GM21737 (cell line): ENCODE data around the gene TMEM170A.
A peak's percentile ranks its signal among the peaks of the same experiment; 100 is the strongest.
"Not testable (repeated sequence)": the region's sequence is repeated elsewhere in the genome, so short reads cannot be mapped to it uniquely, and the experiment has no call there.

ENCODE experiments used
- ATAC-seq: cut with Tn5 transposase; IDR thresholded peaks from one replicate; pipeline ENCODE4 v1.9.1; 2021; ENCODE audit warnings: mild to moderate bottlenecking, moderate library complexity; ENCODE audit not compliant: unreplicated experiment

TMEM170A gene, protein sequence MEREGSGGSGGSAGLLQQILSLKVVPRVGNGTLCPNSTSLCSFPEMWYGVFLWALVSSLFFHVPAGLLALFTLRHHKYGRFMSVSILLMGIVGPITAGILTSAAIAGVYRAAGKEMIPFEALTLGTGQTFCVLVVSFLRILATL

DNA sequence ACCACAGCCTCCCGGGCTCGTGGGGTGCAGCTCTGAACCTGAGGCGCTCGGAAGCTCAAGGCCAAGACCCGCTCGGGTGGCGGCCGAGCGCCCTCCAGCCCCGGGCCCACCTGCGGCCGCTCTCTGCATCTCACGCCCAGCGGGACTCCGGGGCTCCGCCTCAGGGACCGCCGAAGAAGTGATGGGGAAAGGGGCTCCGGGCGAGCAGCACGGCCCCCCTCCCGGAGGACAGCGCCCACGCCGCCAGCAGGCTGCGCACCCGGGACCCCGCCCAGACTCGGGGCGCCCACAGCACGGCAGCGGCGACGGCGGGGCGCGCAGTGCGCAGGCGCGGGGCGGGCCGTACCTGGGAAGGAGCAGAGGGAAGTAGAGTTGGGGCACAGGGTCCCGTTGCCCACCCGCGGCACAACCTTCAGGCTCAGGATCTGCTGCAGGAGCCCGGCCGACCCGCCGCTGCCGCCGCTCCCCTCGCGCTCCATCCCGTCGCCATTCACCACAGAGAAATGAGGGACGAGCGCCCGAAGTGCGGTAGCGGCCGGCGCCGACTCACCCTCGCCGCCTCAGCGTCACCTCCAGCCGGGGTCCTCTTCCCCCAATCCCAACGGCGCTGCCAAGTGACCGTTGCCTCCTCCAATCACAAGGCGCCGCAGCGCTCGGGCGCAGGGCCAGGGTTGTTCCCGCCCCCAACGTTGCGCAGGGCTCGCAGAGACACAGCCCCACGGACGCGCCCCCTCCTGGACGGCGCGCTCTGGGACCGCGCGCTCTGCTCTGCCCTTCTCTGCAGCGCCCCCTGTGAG is at the start of gene TMEM170A:
TSS of gene TMEM170A (minus strand) at position 568 of the 797 bp plus-strand sequence. CDS start at position 479, 89 bp downstream.
- peak; percentile 91 for ATAC-seq

DNA sequence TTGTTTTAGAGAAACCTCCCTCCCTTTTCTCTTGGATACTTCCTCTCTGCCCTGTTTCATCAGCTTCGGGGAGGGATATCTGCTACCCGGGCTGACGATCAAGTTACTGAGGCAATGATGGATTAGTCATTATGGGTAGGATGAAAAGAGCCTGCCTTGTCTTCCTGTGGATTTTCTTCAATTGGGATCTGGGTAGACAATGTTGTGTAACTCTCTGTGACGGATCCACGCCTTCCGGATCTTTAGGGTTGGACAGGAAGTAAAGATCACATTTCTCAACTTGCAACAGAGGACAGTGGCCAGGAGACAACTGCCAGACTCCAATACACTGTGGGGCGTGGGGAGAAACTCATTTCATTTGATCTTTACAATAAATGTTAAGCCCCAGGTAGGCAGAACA is 42.1 kb upstream of the TMEM170A start:
- no peak for ATAC-seq

DNA sequence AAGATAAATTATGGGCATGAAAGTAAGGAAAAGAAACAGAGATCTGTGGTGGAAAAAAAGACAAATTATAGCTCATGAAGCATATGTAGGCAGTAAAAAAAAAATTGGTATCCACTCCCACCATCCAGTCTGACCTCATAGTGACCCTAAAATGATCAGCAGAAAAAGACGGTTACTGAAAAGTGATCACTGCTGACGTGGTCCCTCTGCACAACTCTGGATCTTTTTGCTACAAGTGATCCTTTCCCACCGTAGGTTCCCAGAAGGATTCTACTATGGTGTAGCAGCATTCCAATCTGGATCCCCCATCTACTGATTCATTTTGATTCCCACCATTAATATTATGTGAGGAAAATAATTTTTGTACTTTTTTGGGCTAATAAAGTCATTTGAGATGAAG is 41.6 kb upstream of the TMEM170A start:
- ATAC-seq = no peak

DNA sequence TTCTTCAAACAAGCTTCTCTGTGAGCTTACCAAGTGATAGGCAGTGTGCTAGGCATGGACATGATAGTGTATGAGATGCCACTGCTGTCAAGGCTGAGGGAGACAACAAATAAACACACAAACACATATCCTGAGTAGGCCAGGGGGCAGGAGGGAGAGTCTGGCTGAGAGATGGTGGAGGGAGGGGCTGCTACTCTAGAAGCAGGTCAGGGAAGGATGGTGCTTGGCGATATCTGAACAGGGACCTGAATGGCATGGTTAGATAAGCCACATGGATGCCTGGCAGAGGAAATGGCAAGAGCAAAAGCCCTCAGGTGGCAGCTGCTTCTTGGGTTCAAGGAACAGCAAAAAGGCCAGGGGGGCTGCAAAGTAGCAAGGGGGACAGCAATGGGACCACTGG is 39.3 kb upstream of the TMEM170A start:
- ATAC-seq = no peak

DNA sequence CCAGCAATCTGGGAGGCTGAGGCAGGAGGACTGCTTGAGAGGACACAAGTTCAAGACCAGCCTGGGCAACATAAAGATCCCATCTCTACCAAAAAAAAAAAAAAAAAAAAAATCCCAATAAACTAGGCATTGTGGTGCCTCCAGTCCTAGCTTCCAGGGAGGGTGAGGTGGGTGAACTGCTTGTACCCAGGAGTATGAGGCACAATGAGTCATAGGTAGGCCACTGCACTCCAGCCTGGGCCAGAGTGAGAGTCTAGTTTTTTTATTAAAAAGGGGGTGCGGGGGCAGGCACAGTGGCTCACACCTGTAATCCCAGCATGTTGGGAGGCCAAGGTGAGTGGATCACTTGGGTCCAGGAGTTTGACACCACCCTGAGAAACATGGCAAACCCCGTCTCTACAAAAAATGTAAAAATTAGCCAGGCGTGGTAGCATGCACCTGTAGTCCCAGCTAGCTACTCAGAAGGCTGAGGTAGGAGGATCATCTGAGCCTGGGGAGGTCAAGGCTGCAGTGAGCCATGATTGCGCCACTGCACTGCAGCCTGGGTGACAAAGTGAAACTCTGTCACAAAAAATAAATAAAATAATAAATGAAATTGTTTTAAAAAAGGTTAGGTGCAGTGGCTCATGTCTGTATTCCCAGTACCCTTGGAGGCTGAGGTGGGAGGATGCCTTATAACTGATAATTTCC is 38.6 kb upstream of the TMEM170A start:
- no peak for ATAC-seq

DNA sequence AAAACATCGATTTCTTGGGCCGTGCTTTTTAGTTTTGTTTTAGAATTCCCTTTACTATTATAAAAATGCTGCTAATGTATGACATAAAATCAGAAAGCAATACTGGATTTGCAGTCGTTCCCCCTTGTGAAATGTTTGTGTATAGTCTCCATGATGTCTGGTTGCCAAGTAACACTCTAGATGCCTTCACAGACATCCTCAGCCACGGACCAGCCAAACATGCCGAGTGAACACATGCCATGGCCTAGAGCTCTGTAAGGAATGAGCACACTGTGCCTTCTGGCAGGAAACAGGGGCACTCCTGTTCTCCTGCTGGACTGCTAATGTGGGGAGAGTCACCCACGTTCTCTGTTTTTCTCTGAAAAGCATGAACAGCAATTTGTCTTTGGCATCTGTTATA is 37.3 kb upstream of the TMEM170A start:
- not testable (repeated sequence) for ATAC-seq

DNA sequence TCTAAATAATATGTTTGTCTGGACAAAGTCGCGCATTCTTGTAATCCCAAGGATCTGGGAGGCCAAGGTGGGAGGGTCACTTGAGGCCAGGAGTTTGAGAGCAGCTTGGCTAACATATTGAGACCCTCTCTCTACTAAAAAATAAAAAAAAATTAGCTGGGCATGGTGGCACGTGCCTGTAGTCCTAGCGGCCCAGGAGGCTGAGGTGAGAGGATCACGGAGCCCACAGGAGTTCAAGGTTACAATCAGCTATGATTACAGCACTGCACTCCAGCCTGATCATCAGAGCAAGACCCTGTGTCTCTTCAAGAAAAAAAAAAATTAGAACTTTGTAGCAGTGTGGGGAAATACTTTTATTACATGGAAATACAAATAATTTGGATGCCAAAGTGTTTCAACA is 36.9 kb upstream of the TMEM170A start:
- ATAC-seq = no peak

DNA sequence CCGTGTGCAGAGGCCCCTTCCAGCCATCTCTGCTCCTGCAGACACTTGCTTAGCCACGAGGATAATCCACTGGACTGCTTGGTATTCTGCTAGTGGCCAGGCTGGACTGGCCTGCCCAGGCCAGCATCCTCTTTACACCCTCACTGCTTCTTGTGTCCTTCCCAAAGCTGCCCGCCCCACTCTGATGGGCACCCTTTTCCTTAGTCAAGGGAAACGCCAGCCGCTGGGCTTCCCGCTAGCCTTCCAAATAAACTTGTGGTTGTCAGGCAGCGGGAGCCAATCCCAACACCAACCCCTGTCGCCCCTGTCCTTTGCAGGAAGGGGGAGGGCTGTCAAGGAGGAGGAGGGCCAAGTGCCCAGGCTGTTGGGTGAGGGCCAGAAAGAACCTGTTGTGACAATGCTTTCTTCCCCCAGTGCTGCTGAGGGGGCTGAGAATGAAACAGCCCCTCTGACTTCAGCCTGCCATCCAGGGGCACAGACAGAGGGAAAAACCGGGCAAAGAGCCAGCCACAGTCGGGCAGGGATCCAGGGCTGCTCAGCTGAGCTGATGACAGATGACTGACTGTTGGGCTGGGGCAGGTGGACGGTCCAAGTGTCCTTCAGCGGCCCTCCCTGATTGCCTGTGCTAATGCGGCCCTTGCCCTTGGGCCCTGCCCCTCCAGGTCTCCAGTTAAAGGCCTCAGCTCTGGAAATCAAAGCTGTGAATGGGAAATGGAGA is 34.3 kb upstream of the TMEM170A start:
- ATAC-seq = not testable (repeated sequence)

DNA sequence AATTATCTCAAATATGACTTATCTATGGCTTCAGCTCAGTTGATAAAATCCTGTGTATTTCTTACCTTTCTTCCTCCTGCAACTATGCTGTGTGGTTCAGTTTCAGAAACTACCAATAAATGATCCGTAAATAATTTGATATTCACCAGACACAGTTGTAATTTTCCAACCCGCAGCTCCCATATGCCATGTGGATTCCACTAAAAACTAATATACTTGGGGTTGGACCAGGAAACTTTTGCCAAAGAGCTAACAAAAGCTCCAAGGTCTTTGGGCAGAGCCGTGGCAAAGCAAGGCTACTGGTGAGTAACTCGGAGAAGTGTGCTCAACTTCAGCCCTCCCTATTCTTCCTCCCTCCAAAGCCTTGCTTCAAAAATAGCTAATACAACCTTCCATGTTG is 33.1 kb upstream of the TMEM170A start:
- ATAC-seq = no peak

DNA sequence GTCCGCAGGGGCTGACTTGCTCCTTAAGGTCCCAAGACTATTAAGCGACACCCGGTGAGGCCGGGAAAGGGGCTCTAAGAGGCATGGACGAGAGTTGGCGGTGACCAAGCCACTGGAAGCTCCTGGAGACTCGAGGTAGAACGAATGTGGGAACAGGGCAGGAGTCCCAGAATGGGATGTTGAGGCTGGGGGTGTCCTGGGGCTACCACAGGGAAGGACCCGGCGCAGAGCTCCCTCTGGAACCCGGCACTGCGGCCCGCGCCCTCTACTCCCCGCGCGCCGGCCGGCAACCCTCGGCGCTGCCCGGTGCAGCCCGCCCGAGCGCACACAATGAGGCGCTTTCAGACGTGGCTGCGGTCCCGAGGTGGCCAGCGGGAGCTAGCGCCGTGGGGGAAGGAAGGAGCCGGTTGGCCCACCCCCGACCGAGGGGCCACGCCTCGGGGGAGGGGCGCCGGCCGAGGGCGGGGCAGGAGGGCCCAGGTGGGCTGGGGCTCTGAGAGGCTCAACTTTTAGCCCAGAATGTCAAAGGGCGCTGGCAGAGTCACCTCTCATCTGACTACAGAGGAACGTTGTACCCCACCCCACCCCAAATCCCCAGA is 30.7 kb upstream of the TMEM170A start, which contains the start of gene CHST6:
TSS of gene CHST6 (minus strand) at position 366 of the 599 bp plus-strand sequence. CDS start 15,613 bp downstream, outside the sequence.
- ATAC-seq = peak; percentile 68

DNA sequence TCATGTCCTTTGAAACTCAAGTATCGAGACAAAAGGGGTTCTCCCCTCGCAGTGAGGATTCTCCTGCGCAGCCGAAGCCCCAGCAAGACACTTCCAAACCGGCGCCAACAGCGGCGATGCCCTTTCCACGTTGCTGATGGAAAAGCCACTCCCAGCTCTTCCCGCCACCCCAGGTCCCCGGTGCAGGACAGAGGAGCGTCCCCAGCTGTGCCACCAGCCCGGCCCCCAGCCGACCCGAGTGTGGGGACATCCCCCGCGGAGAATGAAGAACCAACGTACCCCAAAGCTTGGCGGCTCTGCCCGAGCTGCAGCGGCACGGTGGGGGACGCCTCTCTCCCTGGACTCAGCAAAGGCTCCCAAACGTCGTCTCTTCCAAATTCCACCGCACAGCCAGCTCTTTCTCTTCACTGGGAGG is 30.2 kb upstream of the TMEM170A start:
- ATAC-seq = no peak

DNA sequence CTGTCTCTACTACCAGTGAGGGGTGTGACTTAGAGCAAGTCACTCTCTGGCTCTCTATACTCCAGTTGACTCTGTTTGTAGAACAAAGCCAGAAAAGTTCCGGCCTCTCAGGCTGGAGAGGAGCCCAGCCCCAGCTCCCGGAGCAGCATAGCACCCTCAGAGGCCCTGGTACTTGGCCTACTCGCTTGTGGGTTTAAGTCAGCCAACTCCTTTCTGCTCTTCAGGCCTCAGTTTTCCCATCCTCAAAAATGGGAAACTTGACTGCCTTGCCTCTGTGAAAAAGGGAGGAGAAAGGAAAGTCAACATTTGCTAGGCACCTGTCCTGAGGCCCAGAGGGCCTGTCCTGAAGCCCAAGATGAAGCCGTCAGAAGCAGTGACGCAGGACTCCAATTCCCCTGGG is 29.7 kb upstream of the TMEM170A start:
- ATAC-seq = no peak

DNA sequence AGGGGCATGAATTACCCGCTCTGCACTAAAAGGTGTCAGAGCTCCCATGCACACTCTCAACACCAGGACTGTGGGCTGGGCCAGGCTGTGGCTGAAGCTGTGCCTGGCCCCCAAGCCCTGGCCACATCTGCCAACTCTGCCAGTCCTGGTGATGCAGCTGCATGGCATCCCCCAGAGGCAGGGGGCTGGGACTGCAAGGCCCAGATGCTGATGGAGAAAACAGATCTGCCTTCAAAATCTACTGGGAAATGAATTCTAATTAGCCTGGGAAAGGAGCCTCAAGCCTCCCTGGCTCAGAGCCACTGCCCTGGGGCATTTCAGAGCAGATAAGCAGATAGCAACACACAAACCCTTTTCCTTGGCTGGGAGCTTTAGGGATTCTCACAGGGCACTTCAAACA is 27.4 kb upstream of the TMEM170A start:
- ATAC-seq = no peak

DNA sequence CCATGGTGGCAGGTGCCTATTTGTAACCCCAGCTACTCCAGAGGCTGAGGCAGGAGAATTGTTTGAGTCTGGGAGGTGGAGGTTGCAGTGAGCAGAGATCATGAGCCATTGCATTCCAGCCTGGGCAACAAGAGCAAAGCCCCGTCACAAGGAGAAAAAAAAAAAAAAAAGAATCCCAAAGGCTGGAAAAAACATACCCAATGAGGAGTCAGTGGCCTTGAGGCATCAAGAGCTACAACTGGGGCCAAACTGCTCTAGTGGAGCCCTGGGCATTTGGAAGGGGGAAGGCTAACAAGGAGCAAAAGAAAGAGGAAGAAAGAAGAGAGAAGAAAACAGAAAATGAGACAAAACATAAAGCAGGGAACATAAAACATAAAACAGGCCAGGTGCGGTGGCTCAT is 23.8 kb upstream of the TMEM170A start:
- ATAC-seq = no peak

DNA sequence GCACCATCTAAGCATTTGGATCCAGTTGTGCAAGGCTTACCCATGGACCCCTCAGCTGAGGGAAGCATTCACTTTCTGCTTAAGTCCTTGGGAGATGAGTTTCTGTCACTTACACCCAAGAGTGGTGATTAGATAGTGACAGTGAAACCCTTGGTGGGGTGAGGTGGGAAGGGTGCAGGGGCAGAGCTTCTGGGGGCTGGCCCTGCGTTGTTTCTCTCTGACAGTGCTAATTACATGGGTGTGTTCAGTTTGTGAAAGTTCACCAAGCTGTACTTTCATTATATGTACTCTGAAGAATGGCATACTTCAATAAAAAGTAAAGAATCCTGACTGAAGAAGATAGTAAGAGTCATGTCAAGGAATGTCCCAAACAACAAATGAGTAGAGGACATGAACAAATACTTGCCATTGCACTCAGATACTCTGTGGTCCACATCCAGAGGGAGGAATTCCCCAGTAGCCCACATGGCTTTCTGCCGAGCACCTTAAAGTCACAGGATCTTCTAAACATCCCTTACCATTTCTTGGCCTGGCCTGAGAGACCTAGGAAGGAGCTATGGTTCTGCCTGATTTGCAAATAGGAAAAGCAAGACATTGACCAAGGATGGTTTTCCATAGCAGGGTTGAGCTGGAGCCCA is 22.3 kb upstream of the TMEM170A start:
- peak; percentile 45 for ATAC-seq

DNA sequence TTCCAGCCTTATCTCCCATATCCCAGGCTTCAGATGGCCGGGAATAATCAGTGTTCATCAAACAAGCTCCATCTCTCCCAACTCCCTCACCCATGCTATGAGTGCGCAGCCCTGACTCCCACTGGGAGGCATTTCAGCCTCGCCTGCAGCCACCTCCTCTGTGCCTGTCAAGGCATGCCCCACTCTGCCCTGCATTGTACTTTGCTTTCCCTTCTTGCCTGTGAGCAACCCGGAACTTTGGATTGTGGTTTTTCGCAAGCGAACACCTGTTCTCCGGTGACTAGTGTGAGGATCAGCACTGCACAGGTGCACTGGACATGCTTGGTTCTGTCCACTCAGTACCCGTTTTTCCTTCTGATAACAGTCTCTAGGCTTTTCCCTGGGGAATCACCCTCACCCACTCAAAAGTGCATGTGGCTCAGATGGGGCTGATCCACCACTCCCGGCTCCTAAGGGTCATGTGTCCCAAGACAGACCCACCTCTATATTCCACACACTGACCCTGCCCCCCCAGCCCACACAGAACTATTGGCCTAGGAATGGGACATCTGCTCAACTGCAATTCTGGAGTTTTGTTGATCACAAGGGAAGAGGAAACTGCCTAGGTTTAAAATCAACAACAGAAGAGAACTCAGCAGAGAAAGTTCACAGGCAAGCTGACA is 21.7 kb upstream of the TMEM170A start:
- no peak for ATAC-seq

DNA sequence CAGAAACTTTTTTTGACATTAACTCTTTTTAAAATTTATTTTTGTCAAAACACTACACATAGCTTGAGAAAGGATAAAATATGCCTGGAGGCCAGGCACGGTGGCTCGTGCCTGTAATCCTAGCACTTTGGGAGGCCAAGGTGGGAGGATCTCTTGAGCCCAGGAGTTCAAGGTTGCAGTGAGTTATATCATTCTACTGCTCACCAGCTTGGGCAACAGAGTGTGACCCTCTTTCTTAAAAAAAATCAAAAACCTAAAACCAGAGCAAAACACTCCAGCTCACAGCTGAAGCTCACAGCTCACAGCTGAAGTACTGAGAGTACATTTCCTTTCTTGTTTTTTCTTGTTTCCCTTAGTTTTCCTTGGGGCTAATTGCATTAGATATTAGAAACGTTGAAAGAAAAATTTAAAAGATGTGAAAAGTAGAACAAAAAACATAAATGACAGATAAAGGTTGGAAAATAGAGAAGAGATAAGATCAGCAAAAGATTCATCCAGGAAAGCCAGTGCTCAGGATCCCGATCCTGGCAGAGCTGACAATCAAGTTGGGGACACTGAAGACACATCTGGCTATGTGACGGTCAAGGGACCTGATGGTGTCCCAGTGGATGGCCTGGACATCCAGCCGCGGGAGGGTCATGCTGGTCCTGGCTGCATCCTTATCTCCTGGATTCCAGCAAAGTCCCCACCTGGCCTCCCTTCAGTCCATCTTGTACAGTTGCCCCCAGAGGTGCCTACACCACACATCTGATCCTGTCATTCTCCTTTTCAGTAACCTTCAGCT is 20.9 kb upstream of the TMEM170A start:
- ATAC-seq = peak; percentile 51

DNA sequence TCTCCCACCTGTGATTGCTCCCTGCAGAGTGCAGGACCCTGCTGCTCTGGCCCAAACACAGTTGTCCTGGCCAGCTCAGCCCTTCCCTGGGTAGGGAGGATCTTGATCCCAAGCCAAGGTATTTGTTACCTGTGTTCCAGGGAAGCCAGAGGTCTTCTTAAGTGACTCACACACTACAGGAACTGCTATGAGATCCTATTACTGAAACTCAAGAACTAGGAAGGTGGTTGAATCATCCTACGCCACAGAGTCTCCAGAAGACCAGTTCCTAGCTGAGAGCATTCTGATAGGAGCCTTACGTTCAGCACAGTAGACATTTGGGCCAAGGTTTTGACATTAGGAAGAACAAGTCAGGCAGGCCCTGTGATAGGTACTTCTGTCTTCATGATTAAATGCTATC is 18.7 kb upstream of the TMEM170A start:
- no peak for ATAC-seq
